ENCODE measurements around the gene TMEM161A. TPM values are rescaled to one million over a fixed set of nuclear protein-coding genes. Genes with fewer than 3 reads are reported as not detected.

TMEM161A gene
- total RNA-seq, 2 experiments from 2014 or later: 8.2 to 10.9 TPM

- no peak overlapping the region for H3K27ac ChIP-seq (ENCODE audit: low read depth in 1 of 2, low read length in 2 of 2)
- H3K36me3 ChIP-seq (ENCODE audit: insufficient read depth, low read length): peaks cover 4% of the 10 kb centered on the region
- no peaks in the 10 kb centered on the region for H3K9me3 ChIP-seq (ENCODE audit: control insufficient read depth in 1 of 2, insufficient read depth in 1 of 2, low read length in 2 of 2)
- intact Hi-C loops (cut with DNase I, micrococcal nuclease): no loop called here
- Mint-ChIP-seq H3K36me3 (ENCODE audit: low read depth) (peaks cover 27% of the 10 kb centered on the region), H3K4me3 (no peak overlapping the region), H3K4me1 (ENCODE audit: low read depth) (no peaks in the 10 kb centered on the region), H3K27ac (no peak overlapping the region), H3K27me3 (no peaks in the 10 kb centered on the region), H3K9me3 (no peaks in the 10 kb centered on the region)
- ChIA-PET CTCF (no interaction called here), POLR2A (no interaction called here)
- DNase-seq: no peak
- ATAC-seq (ENCODE audit: poor library complexity): no peak
- no peak overlapping the region for H3K4me3 ChIP-seq (ENCODE audit: low read length)
- no peaks in the 10 kb centered on the region for H3K27me3 ChIP-seq (ENCODE audit: control insufficient read depth in 1 of 2, insufficient read depth in 2 of 2, low read length in 2 of 2)
- no peaks in the 10 kb centered on the region for H3K4me1 ChIP-seq (ENCODE audit: insufficient read depth, low read length)
- TF ChIP-seq CTCF (IDR thresholded peaks at IDR 0.05): no peak
These were observed 19.5 kb upstream of the TMEM161A start for GRCh38 chr19:19157808-19158207.

- no peak for TF ChIP-seq CTCF (IDR thresholded peaks at IDR 0.05)
- Histone ChIP-seq H3K36me3 (ENCODE audit: insufficient read depth, low read length) (peaks cover 4% of the 10 kb centered on the region), H3K9me3 (ENCODE audit: control insufficient read depth in 1 of 2, insufficient read depth in 1 of 2, low read length in 2 of 2) (no peaks in the 10 kb centered on the region), H3K27me3 (ENCODE audit: control insufficient read depth in 1 of 2, insufficient read depth in 2 of 2, low read length in 2 of 2) (no peaks in the 10 kb centered on the region), H3K27ac (ENCODE audit: low read depth in 1 of 2, low read length in 2 of 2) (no peak overlapping the region), H3K4me3 (ENCODE audit: low read length) (no peak overlapping the region), H3K4me1 (ENCODE audit: insufficient read depth, low read length) (no peaks in the 10 kb centered on the region)
- intact Hi-C loops (cut with DNase I, micrococcal nuclease): no loop called here
- H3K4me1 Mint-ChIP-seq (ENCODE audit: low read depth): no peaks in the 10 kb centered on the region
- ATAC-seq (ENCODE audit: poor library complexity) (no peak), DNase-seq (no peak)
- POLR2A ChIA-PET: interaction anchor here (1.0 kb wide), 1 partner anchor 15 kb away, joined by 3 read pairs; the partner anchor contains the start of gene MEF2B
- no peaks in the 10 kb centered on the region for H3K9me3 Mint-ChIP-seq
- no peak overlapping the region for H3K27ac Mint-ChIP-seq
- peaks cover 23% of the 10 kb centered on the region for H3K36me3 Mint-ChIP-seq (ENCODE audit: low read depth)
- no peaks in the 10 kb centered on the region for H3K27me3 Mint-ChIP-seq
- H3K4me3 Mint-ChIP-seq: no peak overlapping the region
- CTCF ChIA-PET: interaction anchor here (1.4 kb wide), 1 partner anchor 10 kb away, joined by 5 read pairs; no protein-coding TSS in a partner anchor
These were observed 17.4 kb upstream of the TMEM161A start for GRCh38 chr19:19155495-19156219.

- Histone ChIP-seq H3K4me1 (ENCODE audit: insufficient read depth, low read length) (no peaks in the 10 kb centered on the region), H3K27ac (ENCODE audit: low read depth in 1 of 2, low read length in 2 of 2) (no peak overlapping the region)
- TF ChIP-seq CTCF (IDR thresholded peaks at IDR 0.05): no peak
These were observed 16.7 kb upstream of the TMEM161A start for GRCh38 chr19:19154768-19155494.

More at GRCh38 chr19:19154768-19155494, 16.7 kb upstream of the TMEM161A start:
- Mint-ChIP-seq H3K36me3 (ENCODE audit: low read depth) (peaks cover 23% of the 10 kb centered on the region), H3K4me1 (ENCODE audit: low read depth) (no peaks in the 10 kb centered on the region), H3K4me3 (no peak overlapping the region), H3K27me3 (no peaks in the 10 kb centered on the region), H3K9me3 (no peaks in the 10 kb centered on the region), H3K27ac (no peak overlapping the region)
- Histone ChIP-seq H3K9me3 (ENCODE audit: control insufficient read depth in 1 of 2, insufficient read depth in 1 of 2, low read length in 2 of 2) (no peaks in the 10 kb centered on the region), H3K36me3 (ENCODE audit: insufficient read depth, low read length) (peaks cover 4% of the 10 kb centered on the region), H3K27me3 (ENCODE audit: control insufficient read depth in 1 of 2, insufficient read depth in 2 of 2, low read length in 2 of 2) (no peaks in the 10 kb centered on the region), H3K4me3 (ENCODE audit: low read length) (no peak overlapping the region)
- DNase-seq (no peak), ATAC-seq (ENCODE audit: poor library complexity) (no peak)
- CTCF ChIA-PET: no interaction called here
- intact Hi-C loops (cut with DNase I, micrococcal nuclease): no loop called here
- POLR2A ChIA-PET: no interaction called here

Measured in CD4-positive, alpha-beta T cell (primary cell).